Measurements from ENCODE around the gene TRAK2. TPM values are rescaled to one million over a fixed set of nuclear protein-coding genes. Genes with fewer than 3 reads are reported as not detected.

Gene TRAK2
- total and polyA plus RNA-seq, 2 of the 13 experiments (the other 11 are each of a cell fraction or from before 2014, with no cell fraction given) = 7.7 to 21.0 TPM

DNA sequence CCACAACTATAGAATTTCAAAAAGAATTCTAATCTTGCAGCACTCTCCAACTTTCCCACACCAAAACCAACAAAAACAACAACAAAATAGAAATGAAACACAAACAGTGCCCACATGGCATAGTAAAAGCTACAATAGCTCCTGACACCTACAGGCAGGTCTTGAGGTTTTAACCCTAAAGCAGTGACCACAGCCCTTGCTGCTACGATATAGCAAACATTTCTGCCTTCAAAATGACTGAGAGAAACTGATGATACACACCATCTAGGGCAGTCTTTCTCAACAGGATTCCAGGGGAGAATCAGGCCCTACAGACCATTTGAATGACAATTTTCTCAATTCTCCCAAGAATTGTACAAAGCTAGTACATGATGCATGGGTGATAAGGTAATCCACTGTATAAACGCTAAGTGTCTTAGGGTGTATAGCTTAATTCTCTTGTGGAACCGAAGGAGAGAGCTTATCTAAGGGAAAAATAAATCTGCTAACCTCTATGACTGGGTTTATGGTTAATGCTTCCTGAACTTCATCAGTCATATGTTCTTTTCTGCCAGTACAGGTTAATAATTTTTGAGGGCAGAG lies 46.5 kb downstream of the TRAK2 start:
- Histone ChIP-seq H2AFZ (ENCODE audit: low read length) (no peak overlapping the region), H3K4me3 (replicated peaks in 1 of 3; ENCODE audit: insufficient read depth in 1 of 3, low read depth in 2 of 3, low read length in 3 of 3) (no peak overlapping the region), H3K27me3 (ENCODE audit: control insufficient read depth in 1 of 2, insufficient read depth in 2 of 2, low read length in 2 of 2) (no peaks in the 10 kb centered on the region), H3K79me2 (ENCODE audit: insufficient read depth, low read length) (no peaks in the 10 kb centered on the region), H3K27ac (ENCODE audit: extremely low read length, insufficient read depth, low read length) (no peak overlapping the region), H3K4me2 (ENCODE audit: low read depth, low read length) (no peak overlapping the region), H3K9me3 (ENCODE audit: low read length) (no peaks in the 10 kb centered on the region), H3K9ac (ENCODE audit: insufficient read depth, low read depth, low read length) (no peak overlapping the region), H4K20me1 (ENCODE audit: insufficient read depth, low read length) (no peaks in the 10 kb centered on the region), H3K36me3 (replicated peaks in 1 of 2; ENCODE audit: control insufficient read depth in 1 of 2, insufficient read depth in 2 of 2, low read length in 2 of 2) (peaks cover 0 to 2% of the 10 kb centered on the region in 2 experiments; a peak in 1 of 5 replicates), H3K4me1 (ENCODE audit: insufficient read depth, low read length) (peaks cover 25% of the 10 kb centered on the region)
- ATAC-seq (no peak), DNase-seq (ENCODE audit: low spot score) (no peak), FAIRE-seq (no peak)
- BruUV-seq (replicated peaks) = no TSS peak
- WGBS (ENCODE audit: low lambda C conversion rate) = 96% methylated on average over 3 of the region's 3 CpGs
- CTCF ChIA-PET (ENCODE audit: low intra/inter-chr PET ratio, low total read pairs) = no interaction called here
- TF ChIP-seq ZNF614 (CRISPR knock-in tag; IDR thresholded peaks at IDR 0.05; ENCODE audit: borderline replicate concordance) = no peak
- no peak for TF ChIP-seq ZNF136 (CRISPR knock-in tag; IDR thresholded peaks at IDR 0.05; ENCODE audit: low read depth)
- TF ChIP-seq ZBTB20 (CRISPR knock-in tag; IDR thresholded peaks at IDR 0.05; ENCODE audit: borderline replicate concordance, low read depth) = no peak
- TF ChIP-seq ZNF317 (CRISPR knock-in tag; IDR thresholded peaks at IDR 0.05) = no peak
- TF ChIP-seq, protein P1, sequence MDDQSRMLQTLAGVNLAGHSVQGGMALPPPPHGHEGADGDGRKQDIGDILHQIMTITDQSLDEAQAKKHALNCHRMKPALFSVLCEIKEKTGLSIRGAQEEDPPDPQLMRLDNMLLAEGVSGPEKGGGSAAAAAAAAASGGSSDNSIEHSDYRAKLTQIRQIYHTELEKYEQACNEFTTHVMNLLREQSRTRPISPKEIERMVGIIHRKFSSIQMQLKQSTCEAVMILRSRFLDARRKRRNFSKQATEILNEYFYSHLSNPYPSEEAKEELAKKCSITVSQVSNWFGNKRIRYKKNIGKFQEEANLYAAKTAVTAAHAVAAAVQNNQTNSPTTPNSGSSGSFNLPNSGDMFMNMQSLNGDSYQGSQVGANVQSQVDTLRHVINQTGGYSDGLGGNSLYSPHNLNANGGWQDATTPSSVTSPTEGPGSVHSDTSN (CRISPR knock-in tag; IDR thresholded peaks at IDR 0.05; ENCODE audit: borderline replicate concordance) = no peak
- no peak for TF ChIP-seq KAT7 (CRISPR knock-in tag; IDR thresholded peaks at IDR 0.05; ENCODE audit: borderline replicate concordance)
- TF ChIP-seq PAF1 (CRISPR knock-in tag; IDR thresholded peaks at IDR 0.05) = no peak
- TF ChIP-seq NR1H2 (CRISPR knock-in tag; IDR thresholded peaks at IDR 0.05; ENCODE audit: borderline replicate concordance, low read depth) = no peak
- no peak for TF ChIP-seq GATAD1 (CRISPR knock-in tag; IDR thresholded peaks at IDR 0.05)
- no peak for TF ChIP-seq ZNF737 (CRISPR knock-in tag; IDR thresholded peaks at IDR 0.05; ENCODE audit: borderline replicate concordance)
- TF ChIP-seq MIXL1 (CRISPR knock-in tag; IDR thresholded peaks at IDR 0.05) = no peak
- TF ChIP-seq EP300 (IDR thresholded peaks at IDR 0.05; ENCODE audit: low read depth in 2 of 2, low read length in 2 of 2) = no peak
- no peak for TF ChIP-seq EP300 (CRISPR knock-in tag; IDR thresholded peaks at IDR 0.05; ENCODE audit: borderline replicate concordance)
- no peak for TF ChIP-seq GZF1 (CRISPR knock-in tag; IDR thresholded peaks at IDR 0.05)
- no peak for TF ChIP-seq TRIM22 (IDR thresholded peaks at IDR 0.05)
- no peak for TF ChIP-seq HNRNPUL1 (IDR thresholded peaks at IDR 0.05; ENCODE audit: low read depth, low read length)
- TF ChIP-seq ZNF20 (CRISPR knock-in tag; IDR thresholded peaks at IDR 0.05) = no peak
- TF ChIP-seq FIP1L1 (IDR thresholded peaks at IDR 0.05; ENCODE audit: borderline replicate concordance, insufficient read depth, low read depth, low read length) = no peak
- no peak for TF ChIP-seq CREM (IDR thresholded peaks at IDR 0.05)
- no peak for TF ChIP-seq CREM (CRISPR knock-in tag; IDR thresholded peaks at IDR 0.05)
- TF ChIP-seq DRAP1 (CRISPR knock-in tag; IDR thresholded peaks at IDR 0.05) = no peak
- TF ChIP-seq, protein P2, sequence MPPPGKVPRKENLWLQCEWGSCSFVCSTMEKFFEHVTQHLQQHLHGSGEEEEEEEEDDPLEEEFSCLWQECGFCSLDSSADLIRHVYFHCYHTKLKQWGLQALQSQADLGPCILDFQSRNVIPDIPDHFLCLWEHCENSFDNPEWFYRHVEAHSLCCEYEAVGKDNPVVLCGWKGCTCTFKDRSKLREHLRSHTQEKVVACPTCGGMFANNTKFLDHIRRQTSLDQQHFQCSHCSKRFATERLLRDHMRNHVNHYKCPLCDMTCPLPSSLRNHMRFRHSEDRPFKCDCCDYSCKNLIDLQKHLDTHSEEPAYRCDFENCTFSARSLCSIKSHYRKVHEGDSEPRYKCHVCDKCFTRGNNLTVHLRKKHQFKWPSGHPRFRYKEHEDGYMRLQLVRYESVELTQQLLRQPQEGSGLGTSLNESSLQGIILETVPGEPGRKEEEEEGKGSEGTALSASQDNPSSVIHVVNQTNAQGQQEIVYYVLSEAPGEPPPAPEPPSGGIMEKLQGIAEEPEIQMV (CRISPR knock-in tag; IDR thresholded peaks at IDR 0.05; ENCODE audit: low read depth) = no peak
- in situ Hi-C loops (cut with HindIII; ENCODE audit: extremely low pct_ligation_motif_present, low pct_unique_long_range_greater_than_20kb) (no loop called here), intact Hi-C loops (cut with micrococcal nuclease; ENCODE audit: unreplicated experiment) (no loop called here)
- POLR2A ChIA-PET = interaction anchor here (1.2 kb wide), 1 partner anchor 47 kb away, joined by 7 read pairs; the partner anchor contains the start of genes STRADB and TRAK2

All from HepG2 (cell line).